IMR-90 (cell line): ENCODE results near the gene RAX2. TPM values are rescaled to one million over a fixed set of nuclear protein-coding genes. Genes with fewer than 3 reads are reported as not detected.
A peak's percentile ranks its signal among the peaks of the same experiment; 100 is the strongest.

Experiments
- ATAC-seq: fragments of 200-7000 bp; cut with Tn5 transposase; 2 replicates; pipeline ENCODE4 v1.9.1; 2020; ENCODE audit warnings: low read depth, mild to moderate bottlenecking, moderate library complexity
- BruUV-seq: library from RNA; stranded (reverse); fragments of 400-500 nt; replicated peaks from 2 replicates; lab custom pipeline; 2021; lab: Mats Ljungman, UMichigan
- CTCF ChIA-PET: fragments of 300-600 bp; formaldehyde crosslinking; extraction: SDS; loops from one replicate; lab custom pipeline; 2021; ENCODE audit warnings: antibody characterized with exemption; lab: Yijun Ruan, JAX
- POLR2A ChIA-PET: fragments of 300-600 bp; sonication (Branson Sonifier 250); formaldehyde crosslinking; loops from one replicate; lab custom pipeline; 2022; ENCODE audit warnings: antibody characterized with exemption; ENCODE audit not compliant: unreplicated experiment; lab: Charles Lee
- DNase-seq: peaks from one replicate; pipeline ENCODE4 v3.0.0; 2013
- H2AFZ ChIP-seq: replicated peaks from 2 replicates; pipeline ENCODE3; 2013; ENCODE audit warnings: low read length, mild to moderate bottlenecking; ENCODE audit not compliant: poor library complexity
- H2AK5ac ChIP-seq: 2 replicates; pipeline ENCODE4 v1.6.1; 2013; ENCODE audit warnings: low read depth, low read length, inconsistent platforms
- H2AK9ac ChIP-seq: replicated peaks from 2 replicates; pipeline ENCODE3; 2013; ENCODE audit warnings: mild to moderate bottlenecking, low read depth, low read length, moderate library complexity; ENCODE audit not compliant: poor library complexity
- H2BK120ac ChIP-seq: 2 replicates; pipeline ENCODE4 v1.6.1; 2013; ENCODE audit warnings: low read depth, low read length, inconsistent platforms
- H2BK15ac ChIP-seq: 3 replicates; pipeline ENCODE4 v1.6.1; 2013; ENCODE audit warnings: low read depth, low read length, inconsistent platforms
- H2BK20ac ChIP-seq: 2 replicates; pipeline ENCODE4 v1.6.1; 2013; ENCODE audit warnings: low read depth, mild to moderate bottlenecking, inconsistent platforms, low read length, moderate library complexity
- H2BK5ac ChIP-seq: 2 replicates; pipeline ENCODE4 v1.6.1; 2013; ENCODE audit warnings: mild to moderate bottlenecking, low read depth, low read length, inconsistent platforms; ENCODE audit not compliant: poor library complexity, severe bottlenecking
- H3K14ac ChIP-seq: replicated peaks from 2 replicates; pipeline ENCODE4 v1.6.1; 2013; ENCODE audit warnings: low read depth, low read length, inconsistent platforms
- H3K18ac ChIP-seq: 2 replicates; pipeline ENCODE4 v1.6.1; 2013; ENCODE audit warnings: low read depth, low read length, control low read depth
- H3K23ac ChIP-seq: 2 replicates; pipeline ENCODE4 v1.6.1; 2013; ENCODE audit warnings: low read depth, low read length, inconsistent platforms
- H3K27ac ChIP-seq: 2 replicates; pipeline ENCODE4 v1.5.1; 2013; ENCODE audit warnings: mild to moderate bottlenecking, control low read depth, low read length; ENCODE audit not compliant: insufficient read depth
- H3K27me3 ChIP-seq: 2 replicates; pipeline ENCODE4 v1.6.1; 2013; ENCODE audit warnings: low read length; ENCODE audit not compliant: control insufficient read depth, insufficient read depth
- H3K36me3 ChIP-seq: 2 replicates; pipeline ENCODE4 v1.6.1; 2013; ENCODE audit warnings: low read length, mixed read lengths; ENCODE audit not compliant: control insufficient read depth, insufficient read depth
- H3K4ac ChIP-seq: 2 replicates; pipeline ENCODE4 v1.6.1; 2013; ENCODE audit warnings: low read depth, low read length, inconsistent platforms
- H3K4me1 ChIP-seq: 2 replicates; pipeline ENCODE4 v1.6.1; 2013; ENCODE audit warnings: low read length, mixed read lengths; ENCODE audit not compliant: control insufficient read depth, insufficient read depth
- H3K4me2 ChIP-seq: 2 replicates; pipeline ENCODE4 v1.6.1; 2013; ENCODE audit warnings: low read depth, mild to moderate bottlenecking, control low read depth, low read length, moderate library complexity
- H3K4me3 ChIP-seq: 2 replicates; pipeline ENCODE4 v1.5.1; 2013; ENCODE audit warnings: low read depth, mild to moderate bottlenecking, control low read depth, low read length, moderate library complexity; ENCODE audit not compliant: insufficient read depth
- H3K56ac ChIP-seq: 2 replicates; pipeline ENCODE4 v1.6.1; 2013; ENCODE audit warnings: low read length, inconsistent platforms; ENCODE audit not compliant: insufficient read depth; ENCODE audit errors: extremely low read depth
- H3K79me1 ChIP-seq, 2 experiments: 2 replicates each; pipeline ENCODE4 v1.6.1; 2013; ENCODE audit warnings: low read length in 2 of 2, inconsistent platforms in 1 of 2, low read depth in 1 of 2
- H3K9ac ChIP-seq: 2 replicates; pipeline ENCODE4 v1.6.1; 2013; ENCODE audit warnings: low read depth, low read length, control low read depth
- H3K9me1 ChIP-seq: 2 replicates; pipeline ENCODE4 v1.6.1; 2013; ENCODE audit warnings: low read length, inconsistent platforms; ENCODE audit not compliant: insufficient read depth
- H3K9me3 ChIP-seq: 2 replicates; pipeline ENCODE4 v1.6.1; 2013; ENCODE audit warnings: low read length; ENCODE audit not compliant: control insufficient read depth, insufficient read depth
- H4K20me1 ChIP-seq: 2 replicates; pipeline ENCODE4 v1.6.1; 2013; ENCODE audit warnings: low read length, inconsistent platforms; ENCODE audit not compliant: insufficient read depth
- H4K5ac ChIP-seq: 2 replicates; pipeline ENCODE4 v1.6.1; 2013; ENCODE audit warnings: mild to moderate bottlenecking, low read depth, low read length, control low read depth
- H4K8ac ChIP-seq, 2 experiments: 2 replicates each; pipeline ENCODE4 v1.6.1; 2013; ENCODE audit warnings: low read depth in 2 of 2, low read length in 2 of 2, control low read depth in 1 of 2, inconsistent platforms in 1 of 2
- H4K91ac ChIP-seq: 2 replicates; pipeline ENCODE4 v1.6.1; 2013; ENCODE audit warnings: low read depth, low read length, inconsistent platforms; ENCODE audit not compliant: insufficient read depth
- BHLHE40 ChIP-seq: fragments of 150-350 bp; IDR thresholded peaks from 2 replicates; pipeline ENCODE4 v1.6.1; 2016; ENCODE audit warnings: mild to moderate bottlenecking, low read depth, low read length
- CEBPB ChIP-seq: IDR thresholded peaks from 2 replicates; pipeline ENCODE4 v1.6.1; 2012; ENCODE audit warnings: low read depth, low read length, improper control_type of control experiment
- CHD1 ChIP-seq: IDR thresholded peaks from 2 replicates; pipeline ENCODE4 v1.6.1; 2012; ENCODE audit warnings: low read depth, low read length, improper control_type of control experiment
- FOS ChIP-seq: fragments of 150-350 bp; IDR thresholded peaks from 2 replicates; pipeline ENCODE4 v1.6.1; 2016; ENCODE audit warnings: low read depth, low read length
- MAFK ChIP-seq: IDR thresholded peaks from 2 replicates; pipeline ENCODE4 v1.6.1; 2012; ENCODE audit warnings: low read depth, low read length, improper control_type of control experiment
- MAZ ChIP-seq: IDR thresholded peaks from 2 replicates; pipeline ENCODE4 v1.6.1; 2012; ENCODE audit warnings: low read depth, mild to moderate bottlenecking, low read length, improper control_type of control experiment, moderate library complexity, borderline replicate concordance
- MXI1 ChIP-seq: IDR thresholded peaks from 2 replicates; pipeline ENCODE4 v1.6.1; 2012; ENCODE audit warnings: low read depth, mild to moderate bottlenecking, low read length, moderate library complexity, borderline replicate concordance
- NFE2L2 ChIP-seq: fragments of 150-350 bp; IDR thresholded peaks from 2 replicates; pipeline ENCODE4 v1.6.1; 2016; ENCODE audit warnings: low read depth, mild to moderate bottlenecking, low read length
- POLR2A ChIP-seq: IDR thresholded peaks from 2 replicates; pipeline ENCODE4 v1.6.1; 2012; ENCODE audit warnings: mild to moderate bottlenecking, low read depth, low read length
- RAD21 ChIP-seq: IDR thresholded peaks from 2 replicates; pipeline ENCODE4 v1.6.1; 2012; ENCODE audit warnings: low read length, improper control_type of control experiment
- RCOR1 ChIP-seq: IDR thresholded peaks from 2 replicates; pipeline ENCODE4 v1.6.1; 2012; ENCODE audit warnings: mild to moderate bottlenecking, low read length, improper control_type of control experiment; ENCODE audit not compliant: insufficient replicate concordance
- RFX5 ChIP-seq: IDR thresholded peaks from 2 replicates; pipeline ENCODE4 v1.8.0; 2012; ENCODE audit warnings: low read depth, mild to moderate bottlenecking, low read length, moderate library complexity
- SMC3 ChIP-seq: fragments of 150-350 bp; IDR thresholded peaks from 2 replicates; pipeline ENCODE4 v1.6.1; 2016; ENCODE audit warnings: low read depth, mild to moderate bottlenecking, antibody characterized with exemption, low read length, moderate library complexity
- WGBS, 2 experiments: methylation state at CpG; one replicate each; pipeline versions ENCODE4 v1.1.5 to v1.1.7; 2013; ENCODE audit warnings: missing lambda C conversion rate in 2 of 2; ENCODE audit not compliant: insufficient read length in 1 of 2; ENCODE audit errors: extremely low coverage in 2 of 2; 5-methylcytosine and 5-hydroxymethylcytosine counted together
- dilution Hi-C: fragments of 300-500 bp; cut with HindIII; formaldehyde crosslinking; loops from one replicate; pipeline ENCODE4 v1.14.3; 2018; ENCODE audit warnings: low sequenced_read_pairs; ENCODE audit not compliant: unreplicated experiment
- in situ Hi-C: fragments of 300-500 bp; cut with MboI; formaldehyde crosslinking; loops from 3 replicates; pipeline ENCODE4 v1.14.3; 2019; ENCODE audit warnings: low sequenced_read_pairs, inconsistent platforms, mixed read lengths
- intact Hi-C: fragments of 100-400 bp; cut with micrococcal nuclease; formaldehyde crosslinking; loops from 2 replicates; pipeline ENCODE4 v1.10.0; 2022
- polyA plus RNA-seq, 3 experiments: library from polyadenylated mRNA; depleted of rRNA; stranded (reverse); fragments of >200 nt; gene quantifications; 2 replicates each; pipeline ENCODE4 v1.2.3, GENCODE V29; 2012; ENCODE audit warnings: low replicate concordance in 1 of 3
- total RNA-seq: library from RNA; depleted of rRNA; stranded (reverse); fragments of >200 nt; gene quantifications from 2 replicates; pipeline ENCODE4 v1.2.3, GENCODE V29; 2012
- TF ChIP-seq, protein P1 (sequence below): fragments of 150-350 bp; IDR thresholded peaks from 2 replicates; pipeline ENCODE4 v1.6.1; 2016; ENCODE audit warnings: low read depth, mild to moderate bottlenecking, low read length, moderate library complexity, borderline replicate concordance
- TF ChIP-seq, protein P2 (sequence below): fragments of 150-350 bp; IDR thresholded peaks from 2 replicates; pipeline ENCODE4 v1.6.1; 2017; ENCODE audit warnings: mild to moderate bottlenecking, antibody characterized with exemption, low read length, low read depth
- TF ChIP-seq, protein P3 (sequence below): conservative IDR thresholded peaks from 2 replicates; pipeline ENCODE4 v1.5.1; 2012; ENCODE audit warnings: mild to moderate bottlenecking, low read depth, low read length, improper control_type of control experiment

Gene RAX2
- total and polyA plus RNA-seq, 2 of the 4 experiments (the other 2 are of a cell fraction) = not detected

DNA sequence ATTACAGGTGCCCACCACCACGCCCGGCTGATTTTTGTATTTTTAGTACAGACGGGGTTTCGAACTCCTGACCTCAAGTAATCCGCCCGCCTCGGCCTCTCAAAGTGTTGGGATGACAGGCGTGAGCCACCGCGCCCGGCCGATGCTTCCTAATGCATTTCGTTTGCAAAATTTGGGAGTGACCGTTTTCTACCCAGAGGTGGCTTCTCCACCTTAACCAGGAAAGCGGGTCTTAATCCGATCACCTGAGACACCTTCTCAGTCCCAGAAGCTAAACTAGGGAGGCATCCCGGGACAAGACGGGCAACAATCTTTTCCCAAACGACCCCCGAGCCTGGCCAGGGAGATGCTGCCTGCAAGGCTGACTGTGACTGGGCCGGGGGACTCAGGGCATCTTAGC is 29.0 kb upstream of the RAX2 start:
- ChIA-PET CTCF (no interaction called here), POLR2A (no interaction called here)
- no peak overlapping the region for H3K4me3 ChIP-seq

More for the DNA sequence above, 29.0 kb upstream of the RAX2 start:
- Histone ChIP-seq H2BK120ac (no peak overlapping the region), H2BK20ac (no peak overlapping the region), H4K8ac (no peak overlapping the region), H2AK9ac (no peak overlapping the region), H3K4ac (no peak overlapping the region), H3K9me1 (no peaks in the 10 kb centered on the region), H4K91ac (no peak overlapping the region), H3K14ac (no peak overlapping the region), H4K20me1 (no peaks in the 10 kb centered on the region), H3K56ac (no peak overlapping the region), H3K79me1 (no peaks in the 10 kb centered on the region), H3K36me3 (no peaks in the 10 kb centered on the region), H3K27me3 (peaks cover 35% of the 10 kb centered on the region), H2BK15ac (no peak overlapping the region), H2AK5ac (no peak overlapping the region), H3K4me2 (no peak overlapping the region), H3K9me3 (peaks cover 8% of the 10 kb centered on the region), H2BK5ac (no peak overlapping the region), H3K27ac (no peak overlapping the region), H2AFZ (peak overlapping the region; percentile 84), H3K23ac (no peak overlapping the region), H3K18ac (no peak overlapping the region), H3K4me1 (no peaks in the 10 kb centered on the region), H3K9ac (no peak overlapping the region), H4K5ac (no peak overlapping the region)
- BruUV-seq = no TSS peak
- ATAC-seq = no peak
- no peak for TF ChIP-seq POLR2A
- TF ChIP-seq CHD1 = no peak
- TF ChIP-seq, protein P1, sequence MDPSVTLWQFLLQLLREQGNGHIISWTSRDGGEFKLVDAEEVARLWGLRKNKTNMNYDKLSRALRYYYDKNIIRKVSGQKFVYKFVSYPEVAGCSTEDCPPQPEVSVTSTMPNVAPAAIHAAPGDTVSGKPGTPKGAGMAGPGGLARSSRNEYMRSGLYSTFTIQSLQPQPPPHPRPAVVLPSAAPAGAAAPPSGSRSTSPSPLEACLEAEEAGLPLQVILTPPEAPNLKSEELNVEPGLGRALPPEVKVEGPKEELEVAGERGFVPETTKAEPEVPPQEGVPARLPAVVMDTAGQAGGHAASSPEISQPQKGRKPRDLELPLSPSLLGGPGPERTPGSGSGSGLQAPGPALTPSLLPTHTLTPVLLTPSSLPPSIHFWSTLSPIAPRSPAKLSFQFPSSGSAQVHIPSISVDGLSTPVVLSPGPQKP = no peak
- TF ChIP-seq RAD21 = no peak
- no peak for TF ChIP-seq NFE2L2
- no peak for TF ChIP-seq MAFK
- TF ChIP-seq, protein P2, sequence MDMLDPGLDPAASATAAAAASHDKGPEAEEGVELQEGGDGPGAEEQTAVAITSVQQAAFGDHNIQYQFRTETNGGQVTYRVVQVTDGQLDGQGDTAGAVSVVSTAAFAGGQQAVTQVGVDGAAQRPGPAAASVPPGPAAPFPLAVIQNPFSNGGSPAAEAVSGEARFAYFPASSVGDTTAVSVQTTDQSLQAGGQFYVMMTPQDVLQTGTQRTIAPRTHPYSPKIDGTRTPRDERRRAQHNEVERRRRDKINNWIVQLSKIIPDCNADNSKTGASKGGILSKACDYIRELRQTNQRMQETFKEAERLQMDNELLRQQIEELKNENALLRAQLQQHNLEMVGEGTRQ = no peak
- no peak for TF ChIP-seq RFX5
- TF ChIP-seq MAZ = no peak
- no peak for TF ChIP-seq MXI1
- TF ChIP-seq RCOR1 = no peak
- no peak for TF ChIP-seq SMC3
- TF ChIP-seq BHLHE40 = no peak
- TF ChIP-seq, protein P3, sequence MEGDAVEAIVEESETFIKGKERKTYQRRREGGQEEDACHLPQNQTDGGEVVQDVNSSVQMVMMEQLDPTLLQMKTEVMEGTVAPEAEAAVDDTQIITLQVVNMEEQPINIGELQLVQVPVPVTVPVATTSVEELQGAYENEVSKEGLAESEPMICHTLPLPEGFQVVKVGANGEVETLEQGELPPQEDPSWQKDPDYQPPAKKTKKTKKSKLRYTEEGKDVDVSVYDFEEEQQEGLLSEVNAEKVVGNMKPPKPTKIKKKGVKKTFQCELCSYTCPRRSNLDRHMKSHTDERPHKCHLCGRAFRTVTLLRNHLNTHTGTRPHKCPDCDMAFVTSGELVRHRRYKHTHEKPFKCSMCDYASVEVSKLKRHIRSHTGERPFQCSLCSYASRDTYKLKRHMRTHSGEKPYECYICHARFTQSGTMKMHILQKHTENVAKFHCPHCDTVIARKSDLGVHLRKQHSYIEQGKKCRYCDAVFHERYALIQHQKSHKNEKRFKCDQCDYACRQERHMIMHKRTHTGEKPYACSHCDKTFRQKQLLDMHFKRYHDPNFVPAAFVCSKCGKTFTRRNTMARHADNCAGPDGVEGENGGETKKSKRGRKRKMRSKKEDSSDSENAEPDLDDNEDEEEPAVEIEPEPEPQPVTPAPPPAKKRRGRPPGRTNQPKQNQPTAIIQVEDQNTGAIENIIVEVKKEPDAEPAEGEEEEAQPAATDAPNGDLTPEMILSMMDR = no peak
- TF ChIP-seq FOS = no peak
- no peak for TF ChIP-seq CEBPB
- intact Hi-C loops = no loop called here
- dilution Hi-C loops = no loop called here
- 23% methylated on average over 18 of the region's 21 CpGs; no CpG with 5 or more reads in 1 of the 2 experiments for WGBS, 2 experiments
- in situ Hi-C loops = no loop called here
- no peak for DNase-seq
